Limb (tissue), 2 donors: ENCODE data around the gene CASP1.
"Not testable (repeated sequence)": the region's sequence is repeated elsewhere in the genome, so short reads cannot be mapped to it uniquely, and the experiment has no call there.

ENCODE experiments used
- DNase-seq, 2 donors: peaks; one replicate each; pipeline ENCODE4 v3.0.0-alpha.2; 2016; ENCODE audit errors: extremely low spot score in 2 of 2

CASP1 gene

DNA sequence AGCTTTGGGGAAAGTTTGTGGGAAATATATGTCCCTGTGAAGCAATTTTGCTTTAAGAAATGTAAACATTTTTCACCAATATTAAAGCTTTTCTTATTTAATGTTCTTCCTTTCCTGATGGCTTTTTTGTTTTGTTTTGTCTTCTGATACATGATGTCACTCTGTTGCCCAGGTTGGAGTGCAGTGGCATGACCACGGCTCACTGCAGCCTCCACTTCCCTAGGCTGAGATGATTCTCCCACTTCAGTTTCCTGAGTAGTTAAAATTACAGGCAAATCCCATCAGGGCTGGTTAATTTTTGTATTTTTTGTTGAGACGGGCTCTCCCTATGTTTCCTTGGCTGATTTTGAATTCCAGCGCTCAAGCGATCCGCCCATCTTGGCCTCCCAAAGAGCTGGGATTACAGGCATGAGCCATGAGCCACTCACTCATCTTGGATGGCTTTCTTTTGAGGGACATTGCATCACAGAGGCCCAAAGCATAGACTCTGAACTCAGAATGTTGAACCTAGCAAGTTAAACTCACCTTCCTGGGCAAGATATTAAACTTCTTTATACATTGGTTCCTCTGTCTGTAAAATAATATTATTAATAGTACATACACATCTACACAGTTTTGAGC lies 10.8 kb upstream of the CASP1 start:
- DNase-seq = no peak

DNA sequence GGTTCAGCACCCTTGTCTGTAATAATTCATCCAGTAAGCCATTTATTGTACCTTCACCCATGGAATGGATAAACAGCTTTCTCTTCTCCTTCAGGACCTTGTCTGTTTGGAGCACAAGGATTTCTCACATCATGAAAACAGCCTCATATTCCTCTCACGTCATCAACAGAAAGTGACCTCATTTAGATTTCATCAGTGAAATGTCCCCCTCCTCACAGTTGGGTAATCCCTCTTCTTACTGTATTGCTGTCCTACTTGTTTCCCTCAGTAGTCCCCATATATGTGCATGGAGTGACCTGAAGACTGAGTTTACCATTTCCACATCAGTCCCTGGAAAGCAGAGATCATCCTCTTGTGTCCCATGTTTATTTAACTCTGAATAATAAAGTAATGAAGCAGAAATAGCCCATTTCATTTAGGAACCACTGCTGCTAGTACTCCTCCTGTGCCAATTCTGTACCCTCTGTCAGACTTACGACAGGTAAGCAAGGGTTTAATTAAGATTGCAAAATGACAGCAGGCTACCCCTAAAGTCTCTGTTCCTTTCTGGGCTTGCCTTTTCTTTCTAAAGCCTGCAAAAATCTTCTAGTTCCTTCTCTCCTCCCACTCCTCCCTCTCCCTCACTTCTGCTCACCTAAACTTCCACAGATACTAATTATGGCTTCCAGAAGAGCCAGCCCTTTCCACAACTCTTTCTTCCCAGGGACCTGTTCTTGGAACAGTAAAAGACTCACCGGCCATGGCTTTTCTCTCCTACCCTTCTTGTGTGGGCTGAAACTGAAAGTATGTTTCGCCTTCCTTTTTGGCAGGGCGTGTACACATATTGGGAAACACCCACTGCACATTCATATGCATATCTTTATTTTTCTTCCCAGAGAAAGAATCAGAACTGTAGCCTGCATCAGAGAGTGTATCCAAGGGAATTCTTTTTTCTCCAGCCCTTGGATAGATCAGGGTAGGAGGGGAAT lies 9.9 kb upstream of the CASP1 start, which contains the start of gene CARD16:
Gene CARD16, minus strand, starts transcription at position 779 of the 968 bp plus-strand sequence. Its CDS starts 38 bp downstream, at position 741.
- peak in 1 of 2 donors; percentile 11 for DNase-seq

DNA sequence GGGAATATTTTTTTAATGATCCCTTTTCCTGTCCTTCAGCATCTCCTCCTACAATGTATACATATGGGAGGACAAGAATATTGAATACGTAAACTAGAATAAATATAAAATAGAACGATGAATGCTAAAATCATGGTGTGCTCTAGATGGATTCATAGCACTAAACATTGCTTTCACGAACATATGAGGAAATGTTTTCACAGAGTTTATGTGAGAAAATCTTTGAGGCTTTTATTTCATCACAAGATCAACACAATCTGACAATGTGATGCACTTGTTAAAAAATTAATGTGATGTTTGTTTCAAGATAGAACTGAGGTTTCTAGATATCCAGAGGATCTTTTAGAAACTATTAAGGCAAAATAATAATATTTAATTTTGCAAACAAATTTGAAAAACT lies 7.2 kb upstream of the CASP1 start:
- DNase-seq = no peak

DNA sequence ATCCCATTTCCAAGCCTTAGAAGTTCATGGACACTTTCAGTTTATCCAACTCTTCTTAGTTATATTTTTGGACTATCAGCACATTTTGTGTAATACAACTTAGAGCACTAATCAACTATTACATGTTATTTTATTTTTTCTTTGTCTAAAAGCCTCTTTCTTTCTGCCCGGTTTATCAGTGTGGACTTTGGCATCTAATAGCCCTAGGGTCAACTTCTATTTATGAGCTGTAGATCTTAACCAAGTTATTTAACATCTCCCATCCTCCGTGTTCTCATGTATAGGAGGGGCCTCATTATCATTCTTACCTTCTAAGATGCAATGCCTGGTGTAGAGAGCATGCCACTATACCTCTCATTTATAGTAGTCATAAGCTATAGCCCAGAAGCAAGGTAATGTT lies 5.8 kb upstream of the CASP1 start:
- DNase-seq = no peak

DNA sequence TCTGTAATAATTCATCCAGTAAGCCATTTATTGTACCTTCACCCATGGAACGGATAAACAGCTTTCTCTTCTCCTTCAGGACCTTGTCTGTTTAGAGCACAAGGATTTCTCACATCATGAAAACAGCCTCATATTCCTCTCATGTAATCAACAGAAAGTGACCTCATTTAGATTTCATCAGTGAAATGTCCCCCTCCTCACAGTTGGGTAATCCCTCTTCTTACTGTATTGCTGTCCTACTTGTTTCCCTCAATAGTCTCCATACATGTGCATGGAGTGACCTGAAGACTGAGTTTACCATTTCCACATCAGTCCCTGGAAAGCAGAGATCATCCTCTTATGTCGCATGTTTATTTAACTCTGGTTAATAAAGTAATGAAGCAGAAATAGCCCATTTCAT lies 556 bp downstream of the CASP1 start:
- DNase-seq = not testable (repeated sequence)

DNA sequence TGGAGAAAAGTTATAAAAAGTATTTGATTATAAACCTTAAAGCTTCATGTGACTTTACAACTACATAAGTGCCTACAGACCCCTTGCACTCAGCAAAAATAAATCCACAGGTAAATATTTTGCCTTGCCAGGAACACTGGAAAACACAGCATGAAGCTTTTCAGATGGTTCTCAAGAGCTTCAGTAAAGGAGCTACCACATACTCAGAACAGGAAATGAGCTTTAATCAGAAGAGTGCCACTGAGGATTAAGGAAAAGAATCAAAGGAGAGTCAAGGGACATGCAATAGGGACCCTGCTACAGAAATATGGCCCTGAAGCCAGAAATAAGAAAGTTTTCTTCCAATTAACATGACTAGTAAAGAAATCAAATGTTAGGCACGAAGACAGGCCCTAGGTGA lies 1.2 kb downstream of the CASP1 start:
- no peak for DNase-seq

DNA sequence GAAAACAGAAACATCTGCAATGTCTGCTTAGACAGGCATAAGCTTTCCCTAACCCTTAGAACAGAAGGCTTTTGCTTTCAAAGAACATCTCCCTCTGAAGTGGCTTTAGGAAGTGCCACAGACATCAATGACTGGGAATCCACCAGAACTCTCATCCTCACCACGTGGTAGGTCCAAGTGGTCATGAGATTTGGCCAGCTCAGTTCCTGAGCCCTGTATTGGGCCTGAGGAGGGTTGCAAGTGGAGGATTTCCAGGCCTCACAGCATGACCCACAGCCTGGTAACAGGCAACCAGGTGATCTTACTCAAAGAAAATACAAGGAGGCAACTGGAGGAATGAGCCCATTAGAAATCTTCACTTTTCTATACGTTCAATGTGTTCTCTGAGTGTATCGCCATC lies 1.6 kb downstream of the CASP1 start:
- DNase-seq = no peak

DNA sequence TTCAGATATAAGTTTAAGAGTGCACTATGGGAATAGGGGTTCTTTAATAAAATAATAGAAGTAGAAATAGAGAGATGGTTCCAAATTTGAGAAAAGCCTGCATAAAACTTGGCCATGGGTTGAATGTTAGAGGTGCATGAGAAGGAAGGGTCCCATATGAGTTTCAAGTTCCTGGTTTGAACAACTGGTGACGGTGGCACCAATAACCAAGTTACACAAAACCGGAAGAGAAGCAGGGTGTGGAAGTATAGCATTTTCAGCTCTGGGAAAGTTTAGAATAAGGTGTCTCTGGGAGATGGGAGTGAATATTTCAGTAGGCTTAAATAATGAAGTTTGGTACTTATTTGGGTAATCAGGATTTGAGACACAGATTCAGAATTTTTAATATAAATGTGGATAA lies 2.4 kb downstream of the CASP1 start:
- no peak for DNase-seq

DNA sequence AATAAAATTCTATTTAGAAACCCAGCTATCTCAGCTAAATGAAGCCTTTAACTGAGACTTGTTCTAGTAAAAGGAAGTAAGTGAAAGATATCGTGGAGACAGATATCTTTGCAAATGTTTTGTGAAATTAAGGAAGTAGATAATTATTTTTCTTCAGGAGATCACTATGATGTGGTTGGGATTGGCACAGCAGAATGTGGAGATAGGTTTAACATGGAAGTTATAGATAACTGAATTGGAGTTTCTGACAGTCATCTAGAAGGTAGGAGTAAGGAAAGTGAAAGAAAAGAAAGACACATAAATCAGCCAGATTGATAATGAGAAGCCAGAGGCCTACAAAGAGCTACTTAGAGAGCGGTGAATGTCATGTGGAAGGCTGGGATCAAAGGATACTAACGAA lies 7.3 kb downstream of the CASP1 start:
- no peak for DNase-seq

DNA sequence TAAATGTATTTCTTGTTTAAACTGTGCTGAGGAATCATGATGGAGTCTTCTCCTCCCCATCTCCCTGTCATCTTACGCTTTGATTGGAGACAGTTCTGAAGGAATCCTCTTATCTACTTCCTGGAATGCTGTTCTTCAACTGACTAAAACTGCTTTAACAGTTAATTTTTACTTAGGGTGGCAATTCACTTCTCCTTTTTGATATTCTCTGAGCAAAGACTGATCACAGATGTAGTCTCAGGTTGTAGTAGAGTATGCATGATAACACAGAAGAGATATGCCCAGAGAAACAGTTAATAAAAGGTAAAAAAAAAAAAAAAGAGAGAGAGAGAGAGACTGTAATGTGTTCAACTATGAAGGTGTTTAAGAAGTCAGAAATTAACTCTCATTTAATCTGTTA lies 10.6 kb downstream of the CASP1 start:
- DNase-seq = no peak

DNA sequence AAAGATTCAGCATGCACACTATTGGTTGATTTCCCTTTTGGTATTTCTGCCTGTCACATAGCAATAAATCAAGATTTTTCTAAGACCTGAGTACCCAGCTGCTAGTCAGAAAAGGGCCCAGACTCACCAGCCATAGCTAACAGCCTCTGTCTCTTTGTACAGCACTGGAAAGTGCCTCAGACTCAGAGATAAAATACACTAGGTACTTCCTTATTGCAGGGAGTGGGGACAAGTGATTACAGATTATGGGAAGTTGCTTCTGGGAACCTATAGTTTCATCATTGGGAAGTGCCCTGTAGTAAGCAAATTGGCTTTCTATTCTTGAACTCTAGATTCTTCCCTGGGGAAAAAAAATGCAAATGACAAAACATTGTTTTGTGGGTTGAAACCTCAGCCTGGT lies 11.9 kb downstream of the CASP1 start, which contains the start of gene CASP5:
Gene CASP5, minus strand, starts transcription at position 166 of the 400 bp plus-strand sequence. Its CDS starts 32 bp downstream, at position 134.
- DNase-seq = no peak

DNA sequence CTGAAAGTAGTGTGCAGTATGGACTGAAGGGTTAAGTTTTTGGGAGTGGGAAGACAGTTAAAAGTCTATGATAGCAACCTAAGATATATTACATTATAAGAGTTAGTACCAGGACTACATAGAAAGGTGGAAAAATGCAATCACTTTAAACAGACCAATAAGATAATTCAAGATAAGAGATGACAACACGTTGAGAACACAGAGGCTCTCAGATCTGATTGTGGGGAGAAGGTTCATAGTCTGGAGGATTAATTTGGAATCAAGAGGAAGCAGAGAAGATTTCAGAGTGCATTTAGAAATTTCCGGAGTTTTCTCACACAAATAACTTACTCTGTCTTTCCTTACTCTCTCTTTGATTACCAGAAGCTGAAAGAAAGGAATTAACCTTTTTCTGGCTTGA lies 12.4 kb downstream of the CASP1 start:
- DNase-seq = no peak

DNA sequence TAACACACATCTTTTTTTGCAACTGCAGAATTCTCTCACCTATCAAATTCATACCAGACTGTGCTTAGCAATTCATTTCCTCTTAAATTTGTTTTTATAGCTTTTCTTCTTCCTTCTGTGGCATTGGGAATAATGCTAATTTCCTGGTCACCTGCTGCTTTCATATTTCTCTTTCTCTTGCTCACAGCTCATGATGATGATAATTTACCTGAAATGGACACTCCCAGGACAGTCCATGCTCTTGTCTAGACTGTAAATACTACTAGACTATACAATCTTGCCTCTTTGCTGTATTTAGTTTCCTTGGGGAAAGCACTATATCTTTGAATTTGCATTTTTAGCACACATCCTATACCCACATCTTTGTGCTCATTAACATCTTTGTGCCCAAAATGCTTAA lies 27.5 kb downstream of the CASP1 start:
- DNase-seq = no peak

DNA sequence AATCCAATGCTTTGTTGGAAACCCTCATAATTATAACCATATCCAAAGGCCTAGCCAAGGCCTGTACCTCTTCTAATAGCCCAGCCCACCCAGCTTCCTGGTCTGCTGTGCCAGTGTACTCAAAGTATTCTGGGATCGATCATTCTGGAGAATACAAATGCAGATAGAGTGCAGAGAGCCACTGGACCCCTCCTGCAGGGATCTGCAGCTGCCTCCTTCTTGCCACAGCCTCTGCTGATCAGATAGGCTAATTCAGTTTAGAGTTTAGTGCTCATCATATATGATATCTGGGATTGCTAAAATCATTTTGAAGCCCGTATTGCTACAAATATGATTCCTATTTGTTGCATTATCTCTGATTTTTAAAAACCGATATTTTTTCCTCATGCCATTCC lies 29.5 kb downstream of the CASP1 start:
- no peak for DNase-seq

DNA sequence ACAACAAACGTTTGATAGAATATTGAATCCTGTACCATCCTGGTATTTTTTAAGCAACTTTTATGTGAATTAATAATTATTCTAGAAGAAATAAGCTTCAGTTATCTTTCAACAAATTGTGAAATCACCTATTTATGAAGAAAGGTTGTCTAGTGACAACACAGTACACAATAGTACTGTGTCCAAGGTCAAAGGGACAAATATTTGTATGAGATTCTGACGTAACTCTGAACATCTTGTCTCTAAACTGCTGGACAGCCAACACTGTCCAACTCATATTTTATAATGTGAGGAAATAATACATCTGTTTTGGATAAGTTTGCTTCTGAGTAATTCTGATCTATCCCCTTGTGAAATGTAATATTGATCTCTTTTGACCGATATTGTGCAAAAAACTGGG lies 30.9 kb downstream of the CASP1 start:
- no peak for DNase-seq

DNA sequence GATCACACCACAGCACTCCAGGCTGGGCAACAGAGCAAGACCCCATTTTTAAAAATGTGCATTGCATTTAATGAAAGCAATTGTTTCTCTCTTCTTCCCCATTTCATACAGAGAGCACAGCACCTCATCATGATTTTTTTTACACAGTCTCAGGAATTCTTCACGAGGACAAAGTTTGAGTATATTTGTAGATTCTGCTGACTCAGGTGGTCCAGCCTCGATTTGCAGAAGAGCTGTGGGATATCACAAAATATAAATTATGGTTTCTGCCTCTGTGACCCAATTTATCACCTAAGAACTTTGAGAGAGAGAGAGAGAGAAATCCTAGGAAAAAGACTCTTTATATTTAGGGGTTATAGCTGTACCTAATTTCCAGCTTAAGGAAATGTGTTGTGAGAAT lies 31.8 kb downstream of the CASP1 start:
- no peak for DNase-seq

DNA sequence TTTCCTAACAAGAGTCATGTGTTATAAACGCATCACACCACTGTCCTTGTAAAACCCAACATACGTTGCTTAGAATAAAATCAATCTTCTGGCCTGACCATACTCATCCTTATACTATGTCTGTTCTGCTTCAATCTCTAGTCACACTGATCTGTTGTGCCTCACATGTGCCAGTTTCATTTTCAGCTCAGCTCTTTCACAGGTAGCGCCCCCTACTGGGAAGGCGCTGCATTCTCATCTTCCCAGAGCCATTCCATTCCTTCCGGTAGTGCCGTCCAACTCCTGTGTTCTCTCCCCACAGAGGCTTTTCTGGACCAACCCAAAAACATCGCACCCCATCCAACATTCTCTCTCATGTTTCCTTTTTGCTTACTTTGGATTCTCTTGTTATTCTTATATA lies 34.1 kb downstream of the CASP1 start:
- no peak for DNase-seq

DNA sequence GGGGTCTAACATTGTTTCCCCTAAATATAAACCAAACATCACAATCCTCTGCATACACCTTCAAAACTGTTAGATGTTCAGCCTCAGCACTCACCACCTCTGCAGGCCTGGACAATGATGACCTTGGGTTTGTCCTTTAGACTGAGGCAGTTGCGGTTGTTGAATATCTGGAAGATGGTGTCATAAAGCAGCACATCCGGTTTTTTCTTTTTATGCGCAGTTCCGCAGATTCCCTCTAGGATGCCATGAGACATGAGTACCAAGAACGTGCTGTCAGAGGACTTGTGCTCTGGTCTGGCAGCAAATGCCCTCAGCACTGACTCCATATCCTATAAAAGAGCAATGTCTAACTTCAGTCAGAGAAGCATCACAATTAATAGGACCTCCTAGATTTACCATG lies 34.8 kb downstream of the CASP1 start:
- no peak for DNase-seq

DNA sequence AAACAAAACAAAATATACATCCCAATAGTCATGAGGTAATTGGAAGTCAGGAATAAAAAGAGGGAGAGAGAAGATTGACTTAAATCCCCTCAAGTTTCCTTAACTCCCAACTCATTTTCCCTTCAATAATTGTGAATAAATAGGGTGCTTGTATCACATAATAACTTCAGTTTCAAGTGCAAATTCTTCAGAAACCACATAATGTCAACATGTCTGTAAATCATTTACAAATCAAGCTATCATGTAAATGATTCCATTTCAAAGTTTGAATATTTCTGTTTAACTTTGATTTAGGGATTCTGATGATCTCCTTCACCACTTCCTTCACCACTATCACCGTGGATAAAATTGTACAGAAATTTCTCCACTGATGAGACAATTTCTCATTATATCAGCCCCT lies 35.2 kb downstream of the CASP1 start:
- DNase-seq = no peak

DNA sequence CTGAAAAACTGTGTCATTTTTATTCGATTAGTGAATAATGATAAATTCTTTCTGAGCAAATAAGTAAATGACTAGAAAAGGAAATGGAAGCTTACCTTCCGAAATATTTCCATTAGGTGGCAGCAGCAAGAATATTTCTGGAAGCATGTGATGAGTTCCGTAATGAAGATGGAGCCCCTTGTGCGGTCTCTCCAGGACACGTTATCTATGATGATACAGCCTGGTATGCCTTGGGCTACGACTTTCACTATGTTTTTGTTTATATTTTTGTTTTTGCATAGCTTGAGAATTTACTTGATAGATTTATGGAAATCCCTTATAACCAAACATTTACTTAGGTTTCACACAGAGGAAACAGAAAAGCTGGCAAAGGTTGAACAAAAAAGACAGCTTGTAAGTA lies 37.7 kb downstream of the CASP1 start:
- DNase-seq = no peak

DNA sequence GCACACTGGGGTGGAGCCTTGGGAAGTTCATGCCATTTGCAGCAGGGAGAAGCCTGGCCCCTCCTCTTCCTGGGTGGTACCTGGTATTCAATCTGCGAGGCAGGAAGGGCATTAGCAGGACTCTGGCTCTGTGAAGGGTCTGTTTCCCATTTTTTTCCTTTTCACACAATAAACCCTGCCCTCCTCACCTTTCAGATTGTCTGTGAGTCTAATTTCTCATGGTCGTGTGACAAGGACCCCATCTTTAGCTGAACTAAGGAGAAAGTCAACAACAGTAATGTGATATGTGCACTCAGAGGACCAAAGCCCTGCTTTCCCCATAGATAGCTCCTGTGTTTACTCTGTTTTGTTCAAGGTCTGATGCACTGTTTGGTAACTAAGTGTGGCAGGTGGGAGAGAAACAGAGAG lies 39.9 kb downstream of the CASP1 start:
- DNase-seq = no peak

DNA sequence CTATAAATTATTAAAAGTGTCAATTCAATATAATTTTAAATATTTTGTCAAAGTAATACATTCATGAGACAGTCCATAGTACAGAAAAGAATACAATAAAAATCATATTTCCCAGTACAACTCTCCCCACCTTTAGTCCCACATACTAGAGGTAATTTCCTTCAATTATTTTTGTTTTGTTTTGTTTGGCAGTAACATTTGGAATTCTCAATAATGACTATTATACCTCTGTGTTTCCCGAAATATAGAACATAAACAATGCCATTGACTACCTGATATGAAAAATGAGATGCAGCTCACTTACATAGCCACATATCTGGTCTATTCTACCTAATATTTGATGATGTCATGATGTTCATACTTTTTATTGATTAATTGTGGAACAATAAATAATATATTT lies 42.2 kb downstream of the CASP1 start:
- no peak for DNase-seq

DNA sequence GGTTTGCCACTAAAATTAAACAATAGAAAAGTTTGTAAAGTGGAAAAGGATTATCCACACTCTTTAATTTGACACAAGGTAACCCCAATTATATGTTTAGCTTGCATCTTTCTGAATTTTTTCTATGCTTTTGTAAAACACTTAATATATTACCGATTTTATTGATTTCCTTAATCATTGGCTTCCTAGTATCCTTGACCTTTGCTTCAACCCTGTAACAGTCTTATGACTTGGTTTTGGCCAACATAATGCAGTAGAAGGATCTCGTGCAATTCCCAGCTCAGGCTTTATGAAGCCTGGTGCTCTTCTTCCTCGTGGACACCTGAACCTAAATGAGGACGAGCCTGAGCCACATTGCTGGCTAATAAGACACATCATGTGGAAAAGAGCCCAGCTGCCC lies 43.0 kb downstream of the CASP1 start:
- DNase-seq = no peak
